Hematopoietic multipotent progenitor cell treated with erythropoietin and hydrocortisone succinate and interleukin-3 and kit ligand, for 8 days (in vitro differentiated cells): Measurements from ENCODE around the gene ARHGAP42.

Source experiments
- DNase-seq: peaks from one replicate; pipeline ENCODE4 v3.0.0-alpha.2; 2015

ARHGAP42 gene

DNA sequence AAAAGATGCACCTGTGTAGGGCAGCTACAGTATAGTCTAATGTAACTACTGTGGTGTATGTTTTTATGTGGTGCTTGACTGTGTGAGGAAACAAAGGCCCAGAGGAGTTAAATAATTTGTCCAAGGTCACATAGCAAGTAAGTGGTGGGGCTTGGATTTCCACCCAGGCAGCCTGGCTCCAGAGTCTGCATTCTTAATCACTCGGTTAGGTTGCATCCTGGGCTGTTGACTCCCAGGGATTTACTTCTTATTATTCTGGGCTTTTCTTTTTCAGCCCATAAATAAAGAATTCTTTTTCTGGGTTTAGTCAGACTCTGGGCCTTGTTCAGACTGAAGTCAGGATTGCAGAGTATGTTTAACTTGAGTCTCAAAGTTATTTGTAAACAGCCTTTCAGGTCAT, 82.1 kb downstream of the ARHGAP42 start:
- DNase-seq = no peak

GRCh38 chr11:100769617-100770016, 82.5 kb downstream of the ARHGAP42 start:
- DNase-seq = no peak

DNA sequence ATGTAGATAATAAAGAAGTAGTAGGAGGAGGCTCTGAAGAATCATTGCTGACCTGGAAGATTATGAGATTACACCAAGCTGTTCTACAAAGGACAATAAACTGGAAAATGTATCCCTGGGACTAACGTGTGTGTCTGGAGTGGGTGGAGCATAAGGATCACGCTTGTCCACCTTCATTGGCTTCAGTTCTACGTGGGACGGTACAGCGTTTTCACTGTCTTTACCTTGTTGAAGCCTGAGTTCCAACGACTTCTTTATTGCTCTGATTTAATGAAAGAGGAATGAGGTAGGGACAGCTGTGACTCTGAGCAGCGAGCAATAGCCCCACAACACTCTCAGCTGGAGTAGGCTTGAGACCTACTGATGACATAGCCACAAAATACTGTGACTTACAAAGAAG, 87.0 kb downstream of the ARHGAP42 start:
- no peak for DNase-seq

GRCh38 chr11:100774859-100775258, 87.8 kb downstream of the ARHGAP42 start:
- no peak for DNase-seq

DNA sequence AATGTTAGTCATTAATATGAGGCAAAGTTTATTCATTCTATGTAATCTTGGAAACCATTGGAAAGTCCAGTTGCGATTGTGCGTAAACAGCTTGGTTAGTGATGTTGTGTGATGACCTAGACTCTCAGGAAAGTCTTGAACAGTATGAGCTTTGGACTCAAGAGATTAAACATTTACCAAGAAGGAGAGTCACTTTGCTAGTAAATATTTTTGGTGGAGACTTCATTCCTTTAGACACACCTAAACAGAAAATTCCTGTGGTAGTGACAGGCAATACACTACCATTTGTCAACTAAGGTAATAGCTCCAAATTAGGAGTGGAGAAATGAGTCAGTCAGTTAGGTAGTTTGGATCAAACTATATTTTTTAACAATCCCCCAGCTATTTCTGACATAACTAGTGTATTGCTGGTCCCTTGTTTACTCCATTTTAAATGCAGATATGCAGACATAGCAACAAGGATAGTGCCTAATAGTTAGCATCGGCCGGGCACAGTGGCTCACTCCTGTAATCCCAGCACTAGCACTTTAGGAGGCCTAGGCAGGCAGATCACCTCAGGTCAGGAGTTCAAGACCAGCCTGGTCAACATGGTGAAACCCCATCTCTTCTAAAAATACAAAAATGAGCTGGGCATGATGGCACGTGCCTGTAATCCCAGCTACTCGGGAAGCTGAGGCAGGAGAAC, 89.3 kb downstream of the ARHGAP42 start:
- no peak for DNase-seq

- no peak for DNase-seq
Observed at GRCh38 chr11:100777103-100777502, 90.0 kb downstream of the ARHGAP42 start.

DNA sequence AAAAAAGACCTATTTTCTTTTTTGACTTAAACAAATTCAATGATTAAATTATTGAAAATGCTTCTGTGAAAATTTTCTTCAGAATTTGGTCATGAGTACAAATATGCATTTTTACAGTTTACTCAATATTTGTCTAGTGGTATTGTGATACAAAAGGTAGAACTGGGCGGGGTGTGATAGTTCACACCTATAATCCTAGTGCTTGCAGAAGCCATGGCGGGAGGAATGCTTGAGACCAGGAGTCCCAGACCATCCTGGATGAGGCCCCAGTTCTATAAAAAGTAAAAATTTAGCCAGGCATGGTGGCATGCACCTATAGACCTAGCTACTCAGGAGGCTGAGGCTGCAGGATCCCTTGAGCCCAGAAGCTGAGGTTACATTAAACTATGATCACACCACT, 90.6 kb downstream of the ARHGAP42 start:
- DNase-seq = no peak

DNA sequence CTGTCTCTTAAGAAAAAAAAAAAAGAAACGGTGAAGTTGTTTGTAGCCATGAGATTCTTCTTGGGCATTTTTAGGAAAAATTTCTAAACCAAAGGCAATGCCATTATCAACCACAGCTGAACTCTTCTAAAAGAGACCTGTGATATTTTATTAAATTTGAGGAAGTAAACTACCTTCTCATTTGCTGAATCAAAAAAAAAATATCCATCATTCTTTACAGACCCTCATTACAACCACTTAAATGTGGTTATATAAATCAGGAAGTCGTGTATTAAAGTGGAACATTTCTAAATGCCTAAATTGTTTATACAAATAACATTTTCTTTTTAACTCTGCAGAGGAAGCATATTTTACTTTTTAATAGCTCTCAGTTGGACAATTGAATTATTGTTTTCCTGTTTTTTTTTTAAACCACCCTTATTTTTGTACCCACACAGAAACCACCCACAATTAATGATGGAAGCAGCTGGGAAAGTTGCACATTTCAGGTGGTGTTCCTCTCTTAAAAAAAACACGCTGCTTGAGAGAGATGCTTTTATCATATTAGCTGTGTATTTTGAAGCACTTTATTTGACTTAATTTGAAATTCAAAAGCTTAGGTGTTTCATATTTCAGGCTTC, 91.2 kb downstream of the ARHGAP42 start:
- DNase-seq = no peak

GRCh38 chr11:100780470-100780869, 93.4 kb downstream of the ARHGAP42 start:
- DNase-seq = no peak

GRCh38 chr11:100785148-100785983, 98.3 kb downstream of the ARHGAP42 start:
- DNase-seq = no peak

- no peak for DNase-seq
Observed at GRCh38 chr11:100788561-100789295, 101.6 kb downstream of the ARHGAP42 start.

GRCh38 chr11:100789500-100789899, 102.4 kb downstream of the ARHGAP42 start:
- peak; percentile 19 for DNase-seq

GRCh38 chr11:100790073-100790472, 103.0 kb downstream of the ARHGAP42 start:
- DNase-seq = no peak

GRCh38 chr11:100791103-100791502, 104.0 kb downstream of the ARHGAP42 start:
- DNase-seq = no peak

DNA sequence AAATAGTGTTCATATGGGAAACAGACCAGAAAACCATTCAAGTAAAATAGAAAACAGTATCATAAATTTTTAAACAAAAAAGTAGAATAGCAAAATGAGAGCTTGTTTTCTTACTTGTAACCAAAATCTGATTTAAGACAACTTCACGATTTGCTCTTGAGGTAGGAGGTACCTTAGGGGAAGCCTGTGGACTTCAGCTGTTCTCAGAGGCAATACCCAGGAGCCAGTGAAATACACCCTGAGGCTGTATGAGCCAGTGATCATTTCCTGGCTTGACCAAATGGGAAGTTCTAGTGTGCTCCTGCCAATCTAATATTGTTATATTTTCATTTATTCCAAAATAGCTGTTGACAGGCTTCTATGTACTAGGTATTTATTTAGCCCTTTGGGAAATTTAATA, 104.8 kb downstream of the ARHGAP42 start:
- no peak for DNase-seq

DNA sequence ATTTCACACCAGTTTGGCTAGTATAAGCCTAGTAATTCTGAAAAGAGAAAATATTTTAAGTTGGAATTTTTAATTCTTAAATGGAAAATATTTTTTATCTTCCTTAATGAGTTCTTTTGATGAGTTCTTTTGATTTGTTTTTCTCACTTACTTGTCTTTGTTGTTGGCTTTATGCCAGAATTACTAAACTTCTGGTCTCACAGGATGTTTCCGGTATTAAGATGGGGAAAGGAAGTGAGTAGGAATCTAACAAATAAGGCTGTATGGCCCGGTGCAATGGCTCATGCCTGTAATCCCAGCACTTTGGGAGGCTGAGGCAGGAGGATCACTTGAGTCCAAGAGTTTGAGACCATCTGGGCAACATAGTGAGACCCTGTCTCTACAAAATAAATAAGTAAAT, 106.4 kb downstream of the ARHGAP42 start:
- no peak for DNase-seq

DNA sequence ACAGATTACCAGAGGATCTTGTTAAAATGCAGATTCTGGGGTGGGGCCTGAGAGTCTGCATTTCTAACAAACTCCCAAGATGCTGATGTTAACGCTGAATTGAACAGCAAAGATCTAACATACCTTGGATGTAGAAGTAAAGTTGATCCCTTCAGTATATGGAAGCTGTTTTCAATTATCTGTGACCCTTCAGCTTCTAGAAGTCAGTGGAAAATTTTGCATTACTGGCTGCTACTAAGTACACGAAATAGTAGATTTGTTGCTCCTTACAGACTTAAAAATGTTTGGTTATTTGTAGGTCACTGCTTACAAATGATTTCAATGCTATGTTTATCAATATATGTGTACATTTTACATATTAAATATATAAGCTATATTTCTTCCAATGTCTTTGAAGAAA, 107.4 kb downstream of the ARHGAP42 start:
- DNase-seq = no peak

GRCh38 chr11:100799445-100799844, 112.4 kb downstream of the ARHGAP42 start:
- no peak for DNase-seq

GRCh38 chr11:100800202-100800601, 113.1 kb downstream of the ARHGAP42 start:
- DNase-seq = no peak

DNA sequence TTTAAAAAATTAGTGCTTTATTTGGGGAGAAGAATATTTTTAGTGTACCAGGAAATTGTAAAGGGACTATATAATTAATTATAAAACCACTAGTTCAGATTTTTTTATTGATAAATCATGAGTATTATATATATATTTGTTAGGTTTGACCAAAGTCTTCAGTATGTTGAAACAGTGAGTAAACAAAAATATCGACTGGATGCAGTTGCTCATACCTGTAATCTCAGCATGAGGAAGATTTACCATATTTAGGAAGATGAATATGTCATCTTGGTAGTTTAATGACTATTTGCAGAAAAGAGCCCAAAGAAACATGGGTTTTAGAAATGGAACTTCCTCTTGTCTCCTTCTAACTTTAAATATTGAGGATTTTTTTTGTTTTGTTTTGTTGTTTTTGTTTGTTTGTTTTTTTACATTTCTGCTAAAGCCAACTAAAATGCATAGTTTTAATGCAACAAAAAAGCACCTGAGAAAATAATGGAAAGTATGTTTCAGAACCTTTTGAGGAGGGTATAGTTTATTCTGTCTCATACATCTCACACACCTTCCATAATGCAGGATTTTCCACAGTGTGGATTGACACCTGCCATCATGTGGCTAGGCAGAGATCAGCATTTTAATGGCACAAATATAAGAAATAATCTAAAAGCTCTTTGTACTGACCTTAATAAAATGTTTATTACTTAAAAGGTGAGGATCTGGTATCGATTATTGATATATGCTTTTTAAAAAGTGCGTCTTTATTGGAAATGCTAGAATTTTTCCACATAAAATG, 114.3 kb downstream of the ARHGAP42 start:
- DNase-seq = no peak

- DNase-seq = no peak
Observed at GRCh38 chr11:100805506-100806199, 118.6 kb downstream of the ARHGAP42 start.

DNA sequence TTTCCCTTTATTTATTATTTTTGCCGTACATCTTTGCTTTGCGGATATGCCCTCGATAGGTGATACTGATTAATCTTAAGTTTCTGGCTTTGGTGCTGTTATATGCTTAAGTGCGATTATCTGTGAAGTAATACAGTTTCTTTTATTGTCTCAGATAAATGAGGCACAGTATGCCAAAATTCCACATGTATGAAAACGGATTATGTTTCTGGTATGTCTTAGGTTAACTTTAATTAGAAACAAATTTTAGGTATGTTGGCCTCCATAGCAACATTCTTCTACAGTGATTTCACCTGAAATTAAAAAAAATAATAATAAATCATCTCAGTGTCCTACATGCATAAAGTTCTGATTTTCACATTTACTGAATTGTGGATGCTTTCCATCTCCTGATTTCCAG, 119.2 kb downstream of the ARHGAP42 start:
- DNase-seq = no peak
